HG03060 (cell line): ENCODE measurements around the gene DNAJA4.

ENCODE experiments used
- ATAC-seq: cut with Tn5 transposase; IDR thresholded peaks from one replicate; pipeline ENCODE4 v1.9.1; 2021; ENCODE audit warnings: low read depth, moderate number of reproducible peaks; ENCODE audit not compliant: unreplicated experiment

Gene DNAJA4

GRCh38 chr15:78274994-78275393, 10.6 kb downstream of the DNAJA4 start:
- ATAC-seq = no peak

GRCh38 chr15:78276064-78276943, 11.9 kb downstream of the DNAJA4 start:
- ATAC-seq = no peak

GRCh38 chr15:78280319-78281072, 16.1 kb downstream of the DNAJA4 start:
- ATAC-seq = no peak

- ATAC-seq = no peak
Measured at GRCh38 chr15:78282324-78282723, 18.0 kb downstream of the DNAJA4 start.

GRCh38 chr15:78284758-78285157, 20.4 kb downstream of the DNAJA4 start:
- ATAC-seq = no peak

- ATAC-seq = no peak
Measured at GRCh38 chr15:78290222-78290621, 25.9 kb downstream of the DNAJA4 start.

GRCh38 chr15:78291052-78291451, 26.7 kb downstream of the DNAJA4 start:
- no peak for ATAC-seq

- ATAC-seq = no peak
Measured at GRCh38 chr15:78291698-78292097, 27.3 kb downstream of the DNAJA4 start.

- ATAC-seq = no peak
Measured at GRCh38 chr15:78292219-78292618, 27.9 kb downstream of the DNAJA4 start.

- no peak for ATAC-seq
Measured at GRCh38 chr15:78299101-78299930, 35.0 kb downstream of the DNAJA4 start, which contains the start of gene SKIC8. TSS of gene SKIC8 (minus strand) at chr15:78299609. CDS start at chr15:78295686, 3,923 bp downstream.

- ATAC-seq = no peak
Measured at GRCh38 chr15:78301326-78301725, 37.0 kb downstream of the DNAJA4 start.

- no peak for ATAC-seq
Measured at GRCh38 chr15:78301828-78302227, 37.5 kb downstream of the DNAJA4 start.

GRCh38 chr15:78302579-78303312, 38.4 kb downstream of the DNAJA4 start:
- no peak for ATAC-seq

- ATAC-seq = no peak
Measured at GRCh38 chr15:78304216-78305066, 40.1 kb downstream of the DNAJA4 start.

- ATAC-seq = no peak
Measured at GRCh38 chr15:78306176-78306774, 41.9 kb downstream of the DNAJA4 start.

GRCh38 chr15:78307976-78308375, 43.6 kb downstream of the DNAJA4 start:
- ATAC-seq = no peak

GRCh38 chr15:78308422-78309032, 44.2 kb downstream of the DNAJA4 start:
- no peak for ATAC-seq

GRCh38 chr15:78311292-78311691, 46.9 kb downstream of the DNAJA4 start:
- ATAC-seq = no peak
